H1 (cell line): ENCODE results near the gene DNAI2. TPM values are rescaled to one million over a fixed set of nuclear protein-coding genes. Genes with fewer than 3 reads are reported as not detected.

Experiments used
- BCL11A ChIP-seq, 2 experiments: IDR thresholded peaks; one replicate each; pipeline ENCODE4 v1.6.1; 2011; ENCODE audit warnings: low read depth in 2 of 2, low read length in 2 of 2, mild to moderate bottlenecking in 2 of 2
- CHD7 ChIP-seq: fragments of 300-600 bp; sonication (generic); IDR thresholded peaks from 2 replicates; pipeline ENCODE4 v1.7.1; 2012; ENCODE audit warnings: low read length, moderate library complexity, mild to moderate bottlenecking, inconsistent platforms; ENCODE audit not compliant: insufficient replicate concordance
- EGR1 ChIP-seq: IDR thresholded peaks from 2 replicates; pipeline ENCODE4 v1.6.1; 2011; ENCODE audit warnings: low read depth, low read length, borderline replicate concordance
- EZH2 ChIP-seq: fragments of 200-600 bp; sonication (generic); IDR thresholded peaks from 2 replicates; pipeline ENCODE4 v1.7.1; 2012; ENCODE audit warnings: low read depth, mild to moderate bottlenecking, moderate library complexity, low read length, inconsistent platforms; ENCODE audit not compliant: severe bottlenecking
- NRF1 ChIP-seq: IDR thresholded peaks from 2 replicates; pipeline ENCODE4 v1.6.1; 2011; ENCODE audit warnings: mild to moderate bottlenecking, low read depth, low read length, improper control_type of control experiment
- POU5F1 ChIP-seq: IDR thresholded peaks from 2 replicates; pipeline ENCODE4 v1.6.1; 2011; ENCODE audit warnings: low read depth, mild to moderate bottlenecking, low read length, moderate library complexity
- polyA plus RNA-seq, 7 experiments: library from polyadenylated mRNA; depleted of rRNA in 3 of 7; stranded (reverse) in 5 of 7; unstranded in 2 of 7; fragments of >200 nt in 5 of 7; fragments of 200-250 nt in 2 of 7; gene quantifications; 1 replicate in 5 of 7; 2 replicates in 1 of 7; 4 replicates in 1 of 7; pipeline versions ENCODE4 v1.2.1 to v1.2.3, GENCODE V29; 2011 to 2013; ENCODE audit warnings: missing spikeins in 2 of 7, mixed read lengths in 2 of 7
- total RNA-seq: library from RNA; stranded (reverse); fragmentation: NEBNext Ultra II Directional; extraction: Animal tissue kit (Norgen Biotek cat#: 25700); gene quantifications from 2 replicates; pipeline ENCODE4 v1.2.1, GENCODE V29; 2021
- TF ChIP-seq, protein P1 (sequence below): IDR thresholded peaks from 2 replicates; pipeline ENCODE4 v1.6.1; 2011; ENCODE audit warnings: low read length, improper control_type of control experiment

The DNAI2 gene
- total and polyA plus RNA-seq, 2 of the 8 experiments (the other 6 are each of a cell fraction or from before 2014, with no cell fraction given), result 0.08 to 0.15 TPM

GRCh38 chr17:74250324-74250995 is 23.6 kb upstream of the DNAI2 start (continued):
- TF ChIP-seq CHD7 (no peak), NRF1 (no peak), BCL11A (IDR thresholded peaks at IDR 0.05; ENCODE audit: low read depth in 2 of 2, low read length in 2 of 2) (no peak), POU5F1 (no peak), EZH2 (no peak), EGR1 (no peak)
- TF ChIP-seq, protein P1, sequence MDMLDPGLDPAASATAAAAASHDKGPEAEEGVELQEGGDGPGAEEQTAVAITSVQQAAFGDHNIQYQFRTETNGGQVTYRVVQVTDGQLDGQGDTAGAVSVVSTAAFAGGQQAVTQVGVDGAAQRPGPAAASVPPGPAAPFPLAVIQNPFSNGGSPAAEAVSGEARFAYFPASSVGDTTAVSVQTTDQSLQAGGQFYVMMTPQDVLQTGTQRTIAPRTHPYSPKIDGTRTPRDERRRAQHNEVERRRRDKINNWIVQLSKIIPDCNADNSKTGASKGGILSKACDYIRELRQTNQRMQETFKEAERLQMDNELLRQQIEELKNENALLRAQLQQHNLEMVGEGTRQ, result no peak
